H1 (cell line): ENCODE data around the gene GPR162. TPM values are rescaled to one million over a fixed set of nuclear protein-coding genes. Genes with fewer than 3 reads are reported as not detected.

Experiments used
- CTCF ChIA-PET: fragments of 300-600 bp; sonication (Branson Sonifier 250); formaldehyde crosslinking; loops from one replicate; lab custom pipeline; 2021; ENCODE audit not compliant: partially characterized antibody; lab: Charles Lee
- POLR2A ChIA-PET: fragments of 300-600 bp; sonication (Branson Sonifier 250); formaldehyde crosslinking; loops from one replicate; lab custom pipeline; 2021; ENCODE audit warnings: inconsistent platforms; ENCODE audit not compliant: partially characterized antibody; lab: Charles Lee
- DNase-seq, 2 experiments: peaks; one replicate each; pipeline versions ENCODE4 v3.0.0 to v3.0.0-alpha.2; 2010 to 2022; ENCODE audit warnings: low spot score in 2 of 2, low read depth in 1 of 2, mixed read lengths in 1 of 2
- FAIRE-seq: peaks from 2 replicates; lab custom pipeline; 2011; peaks lifted over from hg19 to GRCh38; lab: Jason Lieb, UNC
- H2AFZ ChIP-seq: 2 replicates; pipeline ENCODE4 v1.8.1; 2012; ENCODE audit warnings: low read length, inconsistent platforms
- H2AK5ac ChIP-seq: 2 replicates; pipeline ENCODE4 v1.6.1; 2013; ENCODE audit warnings: low read depth, low read length
- H2BK120ac ChIP-seq: replicated peaks from 2 replicates; pipeline ENCODE3; 2013; ENCODE audit warnings: low read depth, low read length, inconsistent platforms
- H2BK12ac ChIP-seq: 2 replicates; pipeline ENCODE4 v1.6.1; 2013; ENCODE audit warnings: low read depth, low read length
- H2BK15ac ChIP-seq: 2 replicates; pipeline ENCODE4 v1.6.1; 2013; ENCODE audit warnings: low read length
- H2BK20ac ChIP-seq: 2 replicates; pipeline ENCODE4 v1.6.1; 2013; ENCODE audit warnings: low read length
- H2BK5ac ChIP-seq: 2 replicates; pipeline ENCODE4 v1.6.1; 2013; ENCODE audit warnings: low read depth, low read length
- H3K14ac ChIP-seq: 2 replicates; pipeline ENCODE4 v1.6.1; 2013; ENCODE audit warnings: inconsistent platforms; ENCODE audit not compliant: insufficient read length
- H3K18ac ChIP-seq: 2 replicates; pipeline ENCODE4 v1.6.1; 2013; ENCODE audit warnings: low read length; ENCODE audit errors: extremely low read depth
- H3K23ac ChIP-seq: 2 replicates; pipeline ENCODE4 v1.6.1; 2013; ENCODE audit warnings: inconsistent platforms; ENCODE audit not compliant: insufficient read length
- H3K23me2 ChIP-seq: 2 replicates; pipeline ENCODE4 v1.6.1; 2013; ENCODE audit warnings: low read depth, low read length
- H3K27ac ChIP-seq: 2 replicates; pipeline ENCODE4 v1.6.1; 2011; ENCODE audit warnings: low read depth, low read length, inconsistent platforms
- H3K27me3 ChIP-seq, 4 experiments: replicated peaks in 1 of 4; 1 replicate in 1 of 4; 2 replicates in 3 of 4; pipeline versions ENCODE4 v1.6.1 to v1.8.1; 2011 to 2013; ENCODE audit warnings: low read length in 3 of 4, mild to moderate bottlenecking in 3 of 4, inconsistent platforms in 2 of 4, mixed read lengths in 2 of 4, moderate library complexity in 1 of 4; ENCODE audit not compliant: control insufficient read depth in 3 of 4, insufficient read depth in 3 of 4; ENCODE audit errors: extremely low read depth in 1 of 4
- H3K36me3 ChIP-seq, 4 experiments: 2 replicates each; pipeline versions ENCODE4 v1.6.1 to v1.8.1; 2011 to 2013; ENCODE audit warnings: mild to moderate bottlenecking in 4 of 4, low read length in 3 of 4, moderate library complexity in 2 of 4, control low read depth in 1 of 4, inconsistent platforms in 1 of 4; ENCODE audit not compliant: insufficient read depth in 4 of 4, control insufficient read depth in 2 of 4
- H3K4ac ChIP-seq: replicated peaks from 2 replicates; pipeline ENCODE3; 2013; ENCODE audit warnings: low read length, low read depth, mixed read lengths, inconsistent platforms; ENCODE audit not compliant: insufficient read length
- H3K4me1 ChIP-seq, 4 experiments: replicated peaks in 1 of 4; 1 replicate in 1 of 4; 2 replicates in 3 of 4; pipeline versions ENCODE4 v1.6.1 to v1.8.1; 2011 to 2013; ENCODE audit warnings: low read length in 3 of 4, inconsistent platforms in 2 of 4, mixed read lengths in 1 of 4; ENCODE audit not compliant: insufficient read depth in 4 of 4, control insufficient read depth in 3 of 4
- H3K4me2 ChIP-seq, 2 experiments: 2 replicates each; pipeline versions ENCODE4 v1.6.1 to v1.8.1; 2011 to 2013; ENCODE audit warnings: low read depth in 2 of 2, low read length in 2 of 2, control low read depth in 1 of 2, inconsistent platforms in 1 of 2, mild to moderate bottlenecking in 1 of 2; ENCODE audit not compliant: insufficient read depth in 1 of 2
- H3K4me3 ChIP-seq, 4 experiments: fragments of 200-600, 300-600 bp in 1 of 4; sonication (generic), shearing (Covaris generic), sonication (Bioruptor Twin) in 1 of 4; 2 replicates each; pipeline versions ENCODE4 v1.5.1 to v1.8.1; 2011 to 2016; ENCODE audit warnings: low read length in 4 of 4, low read depth in 3 of 4, control low read depth in 2 of 4, inconsistent platforms in 2 of 4, mild to moderate bottlenecking in 2 of 4, mixed read lengths in 1 of 4, moderate library complexity in 1 of 4; ENCODE audit not compliant: insufficient read depth in 2 of 4; ENCODE audit errors: extremely low read depth in 1 of 4
- H3K56ac ChIP-seq: replicated peaks from 2 replicates; pipeline ENCODE3; 2013; ENCODE audit warnings: low read depth, mild to moderate bottlenecking, mixed read lengths, low read length, inconsistent platforms; ENCODE audit not compliant: insufficient read length
- H3K79me1 ChIP-seq: 2 replicates; pipeline ENCODE4 v1.6.1; 2013; ENCODE audit warnings: low read depth, low read length, control low read depth
- H3K79me2 ChIP-seq, 2 experiments: 2 replicates each; pipeline versions ENCODE4 v1.6.1 to v1.8.1; 2012 to 2013; ENCODE audit warnings: low read length in 2 of 2, mild to moderate bottlenecking in 2 of 2, inconsistent platforms in 1 of 2; ENCODE audit not compliant: insufficient read depth in 2 of 2, control insufficient read depth in 1 of 2
- H3K9ac ChIP-seq, 4 experiments: replicated peaks in 1 of 4; 1 replicate in 1 of 4; 2 replicates in 3 of 4; pipeline versions ENCODE4 v1.6.1 to v1.8.1; 2011 to 2013; ENCODE audit warnings: low read depth in 3 of 4, low read length in 3 of 4, control low read depth in 2 of 4, mild to moderate bottlenecking in 2 of 4, moderate library complexity in 2 of 4, inconsistent platforms in 1 of 4; ENCODE audit errors: extremely low read depth in 1 of 4
- H3K9me3 ChIP-seq, 2 experiments: 2 replicates each; pipeline versions ENCODE4 v1.6.1 to v1.8.1; 2012 to 2013; ENCODE audit warnings: mild to moderate bottlenecking in 2 of 2, moderate library complexity in 2 of 2, control low read depth in 1 of 2, inconsistent platforms in 1 of 2, low read depth in 1 of 2, low read length in 1 of 2, mixed read lengths in 1 of 2; ENCODE audit not compliant: insufficient read depth in 2 of 2
- H4K20me1 ChIP-seq, 2 experiments: replicated peaks in 1 of 2; 2 replicates each; pipeline versions ENCODE3 to v1.8.1; 2011 to 2013; ENCODE audit warnings: inconsistent platforms in 2 of 2, low read length in 2 of 2, mild to moderate bottlenecking in 1 of 2; ENCODE audit not compliant: insufficient read depth in 2 of 2, control insufficient read depth in 1 of 2
- H4K5ac ChIP-seq: 2 replicates; pipeline ENCODE4 v1.6.1; 2013; ENCODE audit warnings: low read length, low read depth, mixed read lengths, inconsistent platforms; ENCODE audit not compliant: insufficient read length
- H4K8ac ChIP-seq: 2 replicates; pipeline ENCODE4 v1.8.0; 2013; ENCODE audit warnings: mild to moderate bottlenecking, moderate library complexity, low read length, inconsistent platforms; ENCODE audit not compliant: insufficient read depth; ENCODE audit errors: extremely low read depth
- H4K91ac ChIP-seq: replicated peaks from 2 replicates; pipeline ENCODE3; 2013; ENCODE audit warnings: low read length, mixed read lengths, inconsistent platforms; ENCODE audit not compliant: insufficient read length
- RXRA ChIP-seq: IDR thresholded peaks from 2 replicates; pipeline ENCODE4 v1.6.1; 2011; ENCODE audit warnings: low read depth, mild to moderate bottlenecking, low read length, moderate library complexity; ENCODE audit not compliant: insufficient read depth
- SUZ12 ChIP-seq: fragments of 200-600 bp; sonication (generic); IDR thresholded peaks from 2 replicates; pipeline ENCODE4 v1.6.1; 2012; ENCODE audit warnings: mild to moderate bottlenecking, inconsistent platforms, low read length, moderate library complexity, mixed read lengths
- WGBS, 2 experiments: shearing (Covaris generic) in 1 of 2; methylation state at CpG; one replicate each; pipeline versions ENCODE4 v1.1.6 to v1.1.7; 2013 to 2015; ENCODE audit warnings: low lambda C conversion rate in 2 of 2, mixed read lengths in 2 of 2, inconsistent platforms in 1 of 2, low coverage in 1 of 2, missing lambda C conversion rate in 1 of 2; ENCODE audit not compliant: insufficient replicate concordance in 2 of 2, insufficient coverage in 1 of 2, insufficient read length in 1 of 2; ENCODE audit errors: extremely low coverage in 1 of 2, missing lambda C conversion rate in 1 of 2; 5-methylcytosine and 5-hydroxymethylcytosine counted together
- polyA plus RNA-seq, 7 experiments: library from polyadenylated mRNA; depleted of rRNA in 3 of 7; stranded (reverse) in 5 of 7; unstranded in 2 of 7; fragments of >200 nt in 5 of 7; fragments of 200-250 nt in 2 of 7; gene quantifications; 1 replicate in 5 of 7; 2 replicates in 1 of 7; 4 replicates in 1 of 7; pipeline versions ENCODE4 v1.2.1 to v1.2.3, GENCODE V29; 2011 to 2013; ENCODE audit warnings: missing spikeins in 2 of 7, mixed read lengths in 2 of 7
- total RNA-seq: library from RNA; stranded (reverse); fragmentation: NEBNext Ultra II Directional; extraction: Animal tissue kit (Norgen Biotek cat#: 25700); gene quantifications from 2 replicates; pipeline ENCODE4 v1.2.1, GENCODE V29; 2021

The GPR162 gene
- total and polyA plus RNA-seq, 2 of the 8 experiments (the other 6 are each of a cell fraction or from before 2014, with no cell fraction given) = 7.3 to 8.8 TPM

GRCh38 chr12:6772726-6773589, 48.7 kb upstream of the GPR162 start:
- no peak overlapping the region for H3K23ac ChIP-seq
- ChIA-PET CTCF (interaction anchor here (0.6 to 29.6 kb wide), 9 partner anchors 8 to 153 kb away, joined by 3 to 532 read pairs (median 4); partner anchors contain the start of genes GNB3, GPR162, MLF2 and P3H3), POLR2A (interaction anchor here (0.8 to 11.6 kb wide), 16 partner anchors 5 to 237 kb away, joined by 3 to 151 read pairs (median 4); partner anchors contain the start of genes CDCA3, GPR162, MLF2 and PTMS)
- H3K4me2 ChIP-seq = peak overlapping the region; percentile 83 to 85
- peak overlapping the region; percentile 5 to 60 (median 31) for H3K4me3 ChIP-seq
- FAIRE-seq (no peak), DNase-seq (peak in 1 of 2 experiments; percentile 71)
- WGBS, 2 experiments = 46% methylated on average over 21 of the region's 21 CpGs; no CpG with 5 or more reads in 1 of the 2 experiments
- H2AK5ac ChIP-seq = no peak overlapping the region
- peaks cover 11% of the 10 kb centered on the region; the same call in 1 of the 2 replicates for H3K23me2 ChIP-seq
- H2BK12ac ChIP-seq = peak overlapping the region; percentile 87; the same call in 1 of the 2 replicates
- peaks cover 0 to 35% (median 26%) of the 10 kb centered on the region in 4 experiments; a peak in 5 of 7 replicates for H3K27me3 ChIP-seq
- no peak overlapping the region for H3K4ac ChIP-seq
- H2AFZ ChIP-seq = no peak overlapping the region
- 0 out of 2 replicates have a peak overlapping the region, but pooled peaks have one; percentile 48 for H2BK20ac ChIP-seq
- no peak overlapping the region for H3K14ac ChIP-seq
- 0 out of 7 replicates have a peak overlapping the region, but pooled peaks of 1 of the 4 experiments have one; percentile 26 for H3K9ac ChIP-seq
- peaks cover 0 to 15% of the 10 kb centered on the region in 2 experiments; a peak in 2 of 4 replicates for H3K79me2 ChIP-seq
- peaks cover 0 to 23% (median 5%) of the 10 kb centered on the region in 4 experiments; a peak in 6 of 8 replicates for H3K36me3 ChIP-seq
- peak overlapping the region; percentile 99; the same call in 1 of the 2 replicates for H2BK15ac ChIP-seq
- no peak overlapping the region for H2BK120ac ChIP-seq
- TF ChIP-seq SUZ12 (peak; percentile 31; the same call in 1 of the 2 replicates), RXRA (no peak)
- peak overlapping the region; percentile 79 for H4K91ac ChIP-seq
- no peak overlapping the region for H3K56ac ChIP-seq
- H4K5ac ChIP-seq = no peak overlapping the region
- peaks cover 8 to 40% (median 30%) of the 10 kb centered on the region in 4 experiments for H3K4me1 ChIP-seq
- H3K27ac ChIP-seq = no peak overlapping the region
- H2BK5ac ChIP-seq = no peak overlapping the region
- peaks cover 3 to 15% of the 10 kb centered on the region in 2 experiments for H4K20me1 ChIP-seq
- 0 out of 2 replicates have a peak overlapping the region, but pooled peaks have one; percentile 28 for H4K8ac ChIP-seq
- H3K79me1 ChIP-seq = no peaks in the 10 kb centered on the region
- no peaks in the 10 kb centered on the region for H3K9me3 ChIP-seq
- peak overlapping the region; percentile 26 for H3K18ac ChIP-seq
